Epithelial cell of prostate (primary cell): ENCODE data around the gene OSBP.
A peak's percentile ranks its signal among the peaks of the same experiment; 100 is the strongest.
"Not testable (repeated sequence)": the region's sequence is repeated elsewhere in the genome, so short reads cannot be mapped to it uniquely, and the experiment has no call there.

Source experiments
- DNase-seq: peaks from one replicate; pipeline ENCODE4 v3.0.0-alpha.2; 2011; ENCODE audit warnings: low read depth, low spot score
- H3K27ac ChIP-seq: fragments of 450-650 bp; 2 replicates; pipeline ENCODE4 v1.5.1; 2017; ENCODE audit warnings: mild to moderate bottlenecking

Gene OSBP

GRCh38 chr11:59556115-59556916, 59.3 kb downstream of the OSBP start:
- DNase-seq = no peak
- H3K27ac ChIP-seq = peak overlapping the region; percentile 61

- H3K27ac ChIP-seq = peak overlapping the region; percentile 61
- no peak for DNase-seq
These were observed 59.9 kb downstream of the OSBP start for GRCh38 chr11:59555601-59556114.

- no peak overlapping the region for H3K27ac ChIP-seq
- no peak for DNase-seq
These were observed 62.3 kb downstream of the OSBP start for GRCh38 chr11:59553323-59553722.

- no peak for DNase-seq
- H3K27ac ChIP-seq = no peak overlapping the region
These were observed 62.7 kb downstream of the OSBP start for GRCh38 chr11:59552844-59553243.

- no peak for DNase-seq
- H3K27ac ChIP-seq = peak overlapping the region; percentile 89
These were observed 63.7 kb downstream of the OSBP start for GRCh38 chr11:59551659-59552521.

- DNase-seq = peak; percentile 45
- peak overlapping the region; percentile 89 for H3K27ac ChIP-seq
These were observed 64.5 kb downstream of the OSBP start for GRCh38 chr11:59550842-59551658.

- DNase-seq = peak; percentile 88
- peak overlapping the region; percentile 89 for H3K27ac ChIP-seq
These were observed 65.2 kb downstream of the OSBP start for GRCh38 chr11:59550368-59550841.

GRCh38 chr11:59548309-59548656, 67.3 kb downstream of the OSBP start:
- no peak overlapping the region for H3K27ac ChIP-seq
- DNase-seq = no peak

- not testable (repeated sequence) for DNase-seq, H3K27ac ChIP-seq
These were observed 67.8 kb downstream of the OSBP start for GRCh38 chr11:59547605-59548308.

- DNase-seq = no peak
- no peak overlapping the region for H3K27ac ChIP-seq
These were observed 70.2 kb downstream of the OSBP start for GRCh38 chr11:59545179-59546020.

GRCh38 chr11:59544869-59545178, 70.8 kb downstream of the OSBP start:
- DNase-seq = no peak
- H3K27ac ChIP-seq = no peak overlapping the region

- DNase-seq, H3K27ac ChIP-seq: not testable (repeated sequence)
These were observed 71.9 kb downstream of the OSBP start for GRCh38 chr11:59543713-59544112.

GRCh38 chr11:59542142-59542810, 73.3 kb downstream of the OSBP start:
- H3K27ac ChIP-seq = no peak overlapping the region
- DNase-seq = no peak

GRCh38 chr11:59534676-59535075, 80.9 kb downstream of the OSBP start:
- DNase-seq = no peak
- no peak overlapping the region for H3K27ac ChIP-seq

GRCh38 chr11:59532620-59533019, 83.0 kb downstream of the OSBP start:
- no peak for DNase-seq
- H3K27ac ChIP-seq = no peak overlapping the region

GRCh38 chr11:59528711-59529110, 86.9 kb downstream of the OSBP start:
- no peak for DNase-seq
- no peak overlapping the region for H3K27ac ChIP-seq
